ENCODE results near the gene AHDC1. TPM values are rescaled to one million over a fixed set of nuclear protein-coding genes. Genes with fewer than 3 reads are reported as not detected.
A peak's percentile ranks its signal among the peaks of the same experiment; 100 is the strongest.

Gene AHDC1
- total and polyA plus RNA-seq, 9 of the 15 experiments (the other 6 are each of a cell fraction or from before 2014, with no cell fraction given), result 0.21 to 36.4 (median 4.7) TPM

GRCh38 chr1:27615346-27616192 lies 11.6 kb upstream of the AHDC1 start (continued):
- TF ChIP-seq, protein P1, sequence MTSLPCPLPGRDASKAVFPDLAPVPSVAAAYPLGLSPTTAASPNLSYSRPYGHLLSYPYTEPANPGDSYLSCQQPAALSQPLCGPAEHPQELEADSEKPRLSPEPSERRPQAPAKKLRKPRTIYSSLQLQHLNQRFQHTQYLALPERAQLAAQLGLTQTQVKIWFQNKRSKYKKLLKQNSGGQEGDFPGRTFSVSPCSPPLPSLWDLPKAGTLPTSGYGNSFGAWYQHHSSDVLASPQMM (CRISPR knock-in tag; IDR thresholded peaks at IDR 0.05), result no peak
- TF ChIP-seq, protein P2, sequence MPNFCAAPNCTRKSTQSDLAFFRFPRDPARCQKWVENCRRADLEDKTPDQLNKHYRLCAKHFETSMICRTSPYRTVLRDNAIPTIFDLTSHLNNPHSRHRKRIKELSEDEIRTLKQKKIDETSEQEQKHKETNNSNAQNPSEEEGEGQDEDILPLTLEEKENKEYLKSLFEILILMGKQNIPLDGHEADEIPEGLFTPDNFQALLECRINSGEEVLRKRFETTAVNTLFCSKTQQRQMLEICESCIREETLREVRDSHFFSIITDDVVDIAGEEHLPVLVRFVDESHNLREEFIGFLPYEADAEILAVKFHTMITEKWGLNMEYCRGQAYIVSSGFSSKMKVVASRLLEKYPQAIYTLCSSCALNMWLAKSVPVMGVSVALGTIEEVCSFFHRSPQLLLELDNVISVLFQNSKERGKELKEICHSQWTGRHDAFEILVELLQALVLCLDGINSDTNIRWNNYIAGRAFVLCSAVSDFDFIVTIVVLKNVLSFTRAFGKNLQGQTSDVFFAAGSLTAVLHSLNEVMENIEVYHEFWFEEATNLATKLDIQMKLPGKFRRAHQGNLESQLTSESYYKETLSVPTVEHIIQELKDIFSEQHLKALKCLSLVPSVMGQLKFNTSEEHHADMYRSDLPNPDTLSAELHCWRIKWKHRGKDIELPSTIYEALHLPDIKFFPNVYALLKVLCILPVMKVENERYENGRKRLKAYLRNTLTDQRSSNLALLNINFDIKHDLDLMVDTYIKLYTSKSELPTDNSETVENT (CRISPR knock-in tag; IDR thresholded peaks at IDR 0.05), result no peak
- TF ChIP-seq TFAM (CRISPR knock-in tag; conservative IDR thresholded peaks at IDR 0.05) (no peak), L3MBTL2 (IDR thresholded peaks at IDR 0.05) (0 out of 2 replicates have a peak, but pooled peaks have one; percentile 34), ZNF3 (CRISPR knock-in tag; IDR thresholded peaks at IDR 0.05) (no peak), PRPF4 (IDR thresholded peaks at IDR 0.05; ENCODE audit: insufficient read depth, low read depth, low read length, poor library complexity, severe bottlenecking) (no peak), U2AF1 (optimal IDR thresholded peaks at IDR 0.05; ENCODE audit: low read depth, low read length) (no peak)
- TF ChIP-seq, protein P3, sequence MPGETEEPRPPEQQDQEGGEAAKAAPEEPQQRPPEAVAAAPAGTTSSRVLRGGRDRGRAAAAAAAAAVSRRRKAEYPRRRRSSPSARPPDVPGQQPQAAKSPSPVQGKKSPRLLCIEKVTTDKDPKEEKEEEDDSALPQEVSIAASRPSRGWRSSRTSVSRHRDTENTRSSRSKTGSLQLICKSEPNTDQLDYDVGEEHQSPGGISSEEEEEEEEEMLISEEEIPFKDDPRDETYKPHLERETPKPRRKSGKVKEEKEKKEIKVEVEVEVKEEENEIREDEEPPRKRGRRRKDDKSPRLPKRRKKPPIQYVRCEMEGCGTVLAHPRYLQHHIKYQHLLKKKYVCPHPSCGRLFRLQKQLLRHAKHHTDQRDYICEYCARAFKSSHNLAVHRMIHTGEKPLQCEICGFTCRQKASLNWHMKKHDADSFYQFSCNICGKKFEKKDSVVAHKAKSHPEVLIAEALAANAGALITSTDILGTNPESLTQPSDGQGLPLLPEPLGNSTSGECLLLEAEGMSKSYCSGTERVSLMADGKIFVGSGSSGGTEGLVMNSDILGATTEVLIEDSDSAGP (CRISPR knock-in tag; IDR thresholded peaks at IDR 0.05), result no peak

Measured in K562 (cell line).